CD4-positive, alpha-beta T cell (primary cell): ENCODE data around the gene HELZ2. TPM values are rescaled to one million over a fixed set of nuclear protein-coding genes. Genes with fewer than 3 reads are reported as not detected.

Experiments
- ATAC-seq: fragments of 200-7000 bp; cut with Tn5 transposase; one replicate; pipeline ENCODE4 v1.10.0; 2022; ENCODE audit warnings: mild to moderate bottlenecking; ENCODE audit not compliant: poor library complexity
- CTCF ChIA-PET: fragments of 350-600 bp; sonication (Branson Sonifier 250); formaldehyde crosslinking; loops from one replicate; lab custom pipeline; 2021; ENCODE audit warnings: antibody characterized with exemption, inconsistent platforms; lab: Charles Lee
- POLR2A ChIA-PET: fragments of 350-600 bp; sonication (Branson Sonifier 250); formaldehyde crosslinking; loops from one replicate; lab custom pipeline; 2021; ENCODE audit warnings: antibody characterized with exemption, inconsistent platforms; lab: Charles Lee
- DNase-seq, 14 experiments: peaks; one replicate each; pipeline ENCODE4 v3.0.0-alpha.2; 2013 to 2020; ENCODE audit warnings: mixed read lengths in 2 of 14
- H3K27ac ChIP-seq, 2 donors: one replicate each; pipeline versions ENCODE4 v1.5.1 to v1.7.0; 2013; ENCODE audit warnings: low read length in 2 of 2, low read depth in 1 of 2, mild to moderate bottlenecking in 1 of 2
- H3K27me3 ChIP-seq, 2 experiments: 1 replicate in 1 of 2; 2 replicates in 1 of 2; pipeline versions ENCODE4 v1.6.1 to v1.7.0; 2013; ENCODE audit warnings: low read length in 2 of 2, control low read depth in 1 of 2, mild to moderate bottlenecking in 1 of 2, moderate library complexity in 1 of 2; ENCODE audit not compliant: insufficient read depth in 2 of 2, control insufficient read depth in 1 of 2
- H3K36me3 ChIP-seq: one replicate; pipeline ENCODE4 v1.6.1; 2013; ENCODE audit warnings: low read length, control low read depth; ENCODE audit not compliant: insufficient read depth
- H3K4me1 ChIP-seq: one replicate; pipeline ENCODE4 v1.6.1; 2013; ENCODE audit warnings: low read length, control low read depth; ENCODE audit not compliant: insufficient read depth
- H3K4me3 ChIP-seq: one replicate; pipeline ENCODE4 v1.5.1; 2013; ENCODE audit warnings: mild to moderate bottlenecking, low read length, moderate library complexity
- H3K9me3 ChIP-seq, 2 experiments: 1 replicate in 1 of 2; 2 replicates in 1 of 2; pipeline versions ENCODE4 v1.6.1 to v1.7.0; 2013; ENCODE audit warnings: low read length in 2 of 2, mild to moderate bottlenecking in 2 of 2, control low read depth in 1 of 2, moderate library complexity in 1 of 2; ENCODE audit not compliant: control insufficient read depth in 1 of 2, insufficient read depth in 1 of 2
- H3K27ac Mint-ChIP-seq: one replicate; pipeline ENCODE4 v1.8.0; 2020; ENCODE audit warnings: mixed read lengths
- H3K27me3 Mint-ChIP-seq: one replicate; pipeline ENCODE4 v1.8.0; 2021; ENCODE audit warnings: mixed read lengths
- H3K36me3 Mint-ChIP-seq: one replicate; pipeline ENCODE4 v1.8.0; 2021; ENCODE audit warnings: low read depth, mixed read lengths
- H3K4me1 Mint-ChIP-seq: one replicate; pipeline ENCODE4 v1.8.0; 2021; ENCODE audit warnings: low read depth, mixed read lengths
- H3K4me3 Mint-ChIP-seq: one replicate; pipeline ENCODE4 v1.8.0; 2020; ENCODE audit warnings: mild to moderate bottlenecking, mixed read lengths
- H3K9me3 Mint-ChIP-seq: one replicate; pipeline ENCODE4 v1.8.0; 2020; ENCODE audit warnings: mixed read lengths
- CTCF ChIP-seq: fragments of 200-600 bp; IDR thresholded peaks from one replicate; pipeline ENCODE4 v1.8.0; 2022; ENCODE audit warnings: antibody characterized with exemption, mild to moderate bottlenecking
- intact Hi-C, 2 experiments: fragments of 100-400 bp; cut with DNase I in 1 of 2; cut with micrococcal nuclease in 1 of 2; formaldehyde crosslinking; loops; one replicate each; pipeline versions ENCODE4 v1.15.1 to v1.9.0; 2023 to 2025; cut with DNase I, micrococcal nuclease
- total RNA-seq, 174 experiments: library from RNA in 2 of 174; stranded (reverse) in 2 of 174; gene quantifications; one replicate each; pipeline ENCODE4 v1.2.3 and lab custom pipeline; 2021 to 2026

Gene HELZ2
- total RNA-seq, 2 experiments from 2014 or later: 57.7 to 59.6 TPM

- no peaks in the 10 kb centered on the region for H3K27me3 ChIP-seq
- no peaks in the 10 kb centered on the region for H3K27me3 Mint-ChIP-seq
- H3K36me3 ChIP-seq: no peaks in the 10 kb centered on the region
- intact Hi-C loops: no loop called here
- no peaks in the 10 kb centered on the region for H3K9me3 ChIP-seq
- H3K4me3 ChIP-seq: no peak overlapping the region
- peaks cover 22% of the 10 kb centered on the region for H3K4me1 ChIP-seq
- DNase-seq: no peak
- no peak overlapping the region for H3K4me3 Mint-ChIP-seq
- H3K27ac ChIP-seq: no peak overlapping the region
- CTCF ChIA-PET: no interaction called here
- H3K9me3 Mint-ChIP-seq: no peaks in the 10 kb centered on the region
- H3K4me1 Mint-ChIP-seq: peaks cover 5% of the 10 kb centered on the region
- POLR2A ChIA-PET: interaction anchor here (1.0 kb wide), 1 partner anchor 21 kb away, joined by 3 read pairs; no protein-coding TSS in a partner anchor
- no peaks in the 10 kb centered on the region for H3K36me3 Mint-ChIP-seq
- H3K27ac Mint-ChIP-seq: no peak overlapping the region
- no peak for TF ChIP-seq CTCF
- ATAC-seq: no peak
These were observed 31.3 kb downstream of the HELZ2 start for GRCh38 chr20:63542696-63543095.

GRCh38 chr20:63542031-63542559 lies 31.9 kb downstream of the HELZ2 start:
- DNase-seq (no peak), ATAC-seq (no peak)
- no peak for TF ChIP-seq CTCF
- Mint-ChIP-seq H3K27ac (no peak overlapping the region), H3K9me3 (no peaks in the 10 kb centered on the region), H3K27me3 (no peaks in the 10 kb centered on the region), H3K4me3 (no peak overlapping the region), H3K36me3 (no peaks in the 10 kb centered on the region), H3K4me1 (peaks cover 7% of the 10 kb centered on the region)
- POLR2A ChIA-PET: no interaction called here
- Histone ChIP-seq H3K27me3 (no peaks in the 10 kb centered on the region), H3K27ac (no peak overlapping the region), H3K4me3 (no peak overlapping the region), H3K9me3 (no peaks in the 10 kb centered on the region), H3K36me3 (no peaks in the 10 kb centered on the region), H3K4me1 (peaks cover 28% of the 10 kb centered on the region)
- CTCF ChIA-PET: no interaction called here
- intact Hi-C loops: no loop called here

GRCh38 chr20:63541371-63541770 lies 32.7 kb downstream of the HELZ2 start:
- Mint-ChIP-seq H3K36me3 (no peaks in the 10 kb centered on the region), H3K9me3 (no peaks in the 10 kb centered on the region), H3K27ac (no peak overlapping the region), H3K27me3 (no peaks in the 10 kb centered on the region), H3K4me3 (no peak overlapping the region), H3K4me1 (peaks cover 13% of the 10 kb centered on the region)
- ATAC-seq (no peak), DNase-seq (no peak)
- H3K4me1 ChIP-seq: peaks cover 35% of the 10 kb centered on the region
- TF ChIP-seq CTCF: no peak
- no peaks in the 10 kb centered on the region for H3K36me3 ChIP-seq
- no peak overlapping the region for H3K4me3 ChIP-seq
- H3K27ac ChIP-seq: no peak overlapping the region
- intact Hi-C loops: no loop called here
- POLR2A ChIA-PET: interaction anchor here (0.8 kb wide), 1 partner anchor 11 kb away, joined by 3 read pairs; no protein-coding TSS in a partner anchor
- H3K9me3 ChIP-seq: no peaks in the 10 kb centered on the region
- no peaks in the 10 kb centered on the region for H3K27me3 ChIP-seq
- CTCF ChIA-PET: no interaction called here
